HG02870 (cell line): ENCODE results near the gene DIAPH3.

Source experiments
- ATAC-seq: cut with Tn5 transposase; IDR thresholded peaks from one replicate; pipeline ENCODE4 v1.9.1; 2021; ENCODE audit warnings: mild to moderate bottlenecking, moderate library complexity; ENCODE audit not compliant: unreplicated experiment

DIAPH3 gene

GRCh38 chr13:59880468-59880867 lies 283.3 kb downstream of the DIAPH3 start:
- no peak for ATAC-seq

GRCh38 chr13:59879281-59879680 lies 284.4 kb downstream of the DIAPH3 start:
- ATAC-seq: no peak

- ATAC-seq: no peak
These were observed 285.8 kb downstream of the DIAPH3 start for GRCh38 chr13:59877933-59878332.

GRCh38 chr13:59874973-59875372 lies 288.8 kb downstream of the DIAPH3 start:
- ATAC-seq: no peak

- no peak for ATAC-seq
These were observed 289.9 kb downstream of the DIAPH3 start for GRCh38 chr13:59873856-59874255.

- ATAC-seq: no peak
These were observed 290.4 kb downstream of the DIAPH3 start for GRCh38 chr13:59873309-59873708.

GRCh38 chr13:59867867-59868266 lies 295.9 kb downstream of the DIAPH3 start:
- no peak for ATAC-seq

GRCh38 chr13:59865398-59865797 lies 298.3 kb downstream of the DIAPH3 start:
- ATAC-seq: no peak

GRCh38 chr13:59863621-59864020 lies 300.1 kb downstream of the DIAPH3 start:
- ATAC-seq: no peak

- ATAC-seq: no peak
These were observed 302.1 kb downstream of the DIAPH3 start for GRCh38 chr13:59861676-59862075.

- ATAC-seq: no peak
These were observed 307.4 kb downstream of the DIAPH3 start for GRCh38 chr13:59856281-59856810.

- ATAC-seq: no peak
These were observed 316.7 kb downstream of the DIAPH3 start for GRCh38 chr13:59846845-59847620.

GRCh38 chr13:59843040-59843439 lies 320.7 kb downstream of the DIAPH3 start:
- no peak for ATAC-seq

- no peak for ATAC-seq
These were observed 321.2 kb downstream of the DIAPH3 start for GRCh38 chr13:59842507-59842906.

GRCh38 chr13:59839186-59839585 lies 324.5 kb downstream of the DIAPH3 start:
- ATAC-seq: no peak

- ATAC-seq: no peak
These were observed 326.6 kb downstream of the DIAPH3 start for GRCh38 chr13:59837101-59837500.

GRCh38 chr13:59835569-59835968 lies 328.2 kb downstream of the DIAPH3 start:
- no peak for ATAC-seq

GRCh38 chr13:59834801-59835200 lies 328.9 kb downstream of the DIAPH3 start:
- ATAC-seq: no peak

- no peak for ATAC-seq
These were observed 334.0 kb downstream of the DIAPH3 start for GRCh38 chr13:59829690-59830089.

GRCh38 chr13:59823486-59823885 lies 340.2 kb downstream of the DIAPH3 start:
- ATAC-seq: no peak

GRCh38 chr13:59809564-59809963 lies 354.2 kb downstream of the DIAPH3 start:
- ATAC-seq: no peak

GRCh38 chr13:59806801-59807200 lies 356.9 kb downstream of the DIAPH3 start:
- ATAC-seq: no peak
